SK-N-SH (cell line): Measurements from ENCODE around the gene KRT4.

Source experiments
- ELF1 ChIP-seq: IDR thresholded peaks from 2 replicates; pipeline ENCODE4 v1.4.0; 2012
- EZH2phosphoT487 ChIP-seq: fragments of 200-600 bp; sonication (generic); IDR thresholded peaks from 2 replicates; pipeline ENCODE4 v1.6.1; 2017; ENCODE audit warnings: low read depth, mixed run types, mild to moderate bottlenecking, antibody characterized with exemption, moderate library complexity, borderline replicate concordance
- GABPA ChIP-seq: IDR thresholded peaks from 2 replicates; pipeline ENCODE4 v1.4.0; 2012; ENCODE audit warnings: low read depth, mild to moderate bottlenecking
- GATA2 ChIP-seq: sonication (generic); formaldehyde crosslinking; IDR thresholded peaks from 2 replicates; pipeline ENCODE4 v1.5.0; 2020; ENCODE audit warnings: mild to moderate bottlenecking, missing genetic modification reagents
- JUND ChIP-seq: IDR thresholded peaks from 2 replicates; pipeline ENCODE4 v1.4.0; 2012
- POLR2AphosphoS5 ChIP-seq: IDR thresholded peaks from 2 replicates; pipeline ENCODE4 v1.6.1; 2012; ENCODE audit warnings: low read depth, low read length
- RCOR1 ChIP-seq: fragments of 150-350 bp; IDR thresholded peaks from 2 replicates; pipeline ENCODE4 v1.6.1; 2017; ENCODE audit warnings: antibody characterized with exemption, low read length
- SIN3A ChIP-seq: IDR thresholded peaks from 2 replicates; pipeline ENCODE4 v1.6.1; 2012; ENCODE audit warnings: low read depth, mild to moderate bottlenecking, low read length, moderate library complexity, borderline replicate concordance
- TAF1 ChIP-seq: IDR thresholded peaks from 2 replicates; pipeline ENCODE4 v1.6.1; 2012; ENCODE audit warnings: low read depth, mild to moderate bottlenecking, low read length, moderate library complexity, borderline replicate concordance
- YY1 ChIP-seq: IDR thresholded peaks from 2 replicates; pipeline ENCODE4 v1.4.0; 2012; ENCODE audit warnings: low read depth, mild to moderate bottlenecking
- TF ChIP-seq, protein P1 (sequence below): IDR thresholded peaks from 2 replicates; pipeline ENCODE4 v1.4.0; 2012; ENCODE audit warnings: low read depth, borderline replicate concordance
- TF ChIP-seq, protein P2 (sequence below): IDR thresholded peaks from 2 replicates; pipeline ENCODE4; 2012
- TF ChIP-seq, protein P3 (sequence below): fragments of 200-600 bp; sonication (generic); IDR thresholded peaks from 2 replicates; pipeline ENCODE4 v1.6.1; 2017; ENCODE audit warnings: antibody characterized with exemption, mild to moderate bottlenecking, moderate library complexity
- TF ChIP-seq, protein P4 (sequence below): IDR thresholded peaks from 2 replicates; pipeline ENCODE4 v1.4.0; 2012; ENCODE audit warnings: low read depth

DNA sequence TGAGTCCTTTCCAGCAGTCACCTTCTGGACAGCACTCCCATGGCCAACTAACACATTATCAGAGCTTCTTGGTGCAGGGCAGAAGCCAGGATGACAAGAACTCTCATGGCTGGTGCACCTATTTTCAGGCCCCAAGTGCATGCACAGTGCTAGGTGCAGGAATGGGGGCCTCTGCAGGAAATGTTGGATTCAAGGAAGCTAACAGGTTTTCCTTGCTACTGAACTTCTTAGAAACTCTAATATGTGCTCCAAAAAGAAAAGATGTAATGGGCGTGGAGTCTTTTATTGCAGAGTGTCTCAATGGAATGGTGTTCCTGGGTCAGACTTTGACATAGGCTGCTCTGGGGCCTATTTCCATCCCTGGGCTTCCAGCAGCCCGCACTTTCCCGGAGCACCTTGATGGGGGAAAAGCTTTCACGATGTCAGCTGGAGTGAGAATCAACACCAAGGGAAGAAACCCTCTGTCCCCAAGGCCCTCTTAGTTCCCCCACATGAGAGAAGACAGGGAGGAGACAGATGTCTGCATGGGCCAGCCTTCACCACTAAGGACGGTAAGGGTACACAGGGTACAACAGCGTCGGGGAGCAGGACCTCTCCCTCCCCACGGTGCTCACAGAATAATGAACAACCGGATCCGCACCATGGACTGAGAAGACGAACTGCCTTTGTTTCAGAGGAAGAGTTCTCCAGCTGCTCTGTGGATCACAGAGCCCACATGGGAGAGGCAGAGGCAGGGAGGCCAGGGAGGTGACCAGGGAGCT, 24.9 kb downstream of the KRT4 start:
- TF ChIP-seq, protein P1, sequence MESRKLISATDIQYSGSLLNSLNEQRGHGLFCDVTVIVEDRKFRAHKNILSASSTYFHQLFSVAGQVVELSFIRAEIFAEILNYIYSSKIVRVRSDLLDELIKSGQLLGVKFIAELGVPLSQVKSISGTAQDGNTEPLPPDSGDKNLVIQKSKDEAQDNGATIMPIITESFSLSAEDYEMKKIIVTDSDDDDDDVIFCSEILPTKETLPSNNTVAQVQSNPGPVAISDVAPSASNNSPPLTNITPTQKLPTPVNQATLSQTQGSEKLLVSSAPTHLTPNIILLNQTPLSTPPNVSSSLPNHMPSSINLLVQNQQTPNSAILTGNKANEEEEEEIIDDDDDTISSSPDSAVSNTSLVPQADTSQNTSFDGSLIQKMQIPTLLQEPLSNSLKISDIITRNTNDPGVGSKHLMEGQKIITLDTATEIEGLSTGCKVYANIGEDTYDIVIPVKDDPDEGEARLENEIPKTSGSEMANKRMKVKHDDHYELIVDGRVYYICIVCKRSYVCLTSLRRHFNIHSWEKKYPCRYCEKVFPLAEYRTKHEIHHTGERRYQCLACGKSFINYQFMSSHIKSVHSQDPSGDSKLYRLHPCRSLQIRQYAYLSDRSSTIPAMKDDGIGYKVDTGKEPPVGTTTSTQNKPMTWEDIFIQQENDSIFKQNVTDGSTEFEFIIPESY = no peak
- no peak for TF ChIP-seq GABPA
- TF ChIP-seq JUND = no peak
- TF ChIP-seq POLR2AphosphoS5 = no peak
- TF ChIP-seq GATA2 = no peak
- TF ChIP-seq, protein P2, sequence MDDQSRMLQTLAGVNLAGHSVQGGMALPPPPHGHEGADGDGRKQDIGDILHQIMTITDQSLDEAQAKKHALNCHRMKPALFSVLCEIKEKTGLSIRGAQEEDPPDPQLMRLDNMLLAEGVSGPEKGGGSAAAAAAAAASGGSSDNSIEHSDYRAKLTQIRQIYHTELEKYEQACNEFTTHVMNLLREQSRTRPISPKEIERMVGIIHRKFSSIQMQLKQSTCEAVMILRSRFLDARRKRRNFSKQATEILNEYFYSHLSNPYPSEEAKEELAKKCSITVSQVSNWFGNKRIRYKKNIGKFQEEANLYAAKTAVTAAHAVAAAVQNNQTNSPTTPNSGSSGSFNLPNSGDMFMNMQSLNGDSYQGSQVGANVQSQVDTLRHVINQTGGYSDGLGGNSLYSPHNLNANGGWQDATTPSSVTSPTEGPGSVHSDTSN = no peak
- TF ChIP-seq, protein P3, sequence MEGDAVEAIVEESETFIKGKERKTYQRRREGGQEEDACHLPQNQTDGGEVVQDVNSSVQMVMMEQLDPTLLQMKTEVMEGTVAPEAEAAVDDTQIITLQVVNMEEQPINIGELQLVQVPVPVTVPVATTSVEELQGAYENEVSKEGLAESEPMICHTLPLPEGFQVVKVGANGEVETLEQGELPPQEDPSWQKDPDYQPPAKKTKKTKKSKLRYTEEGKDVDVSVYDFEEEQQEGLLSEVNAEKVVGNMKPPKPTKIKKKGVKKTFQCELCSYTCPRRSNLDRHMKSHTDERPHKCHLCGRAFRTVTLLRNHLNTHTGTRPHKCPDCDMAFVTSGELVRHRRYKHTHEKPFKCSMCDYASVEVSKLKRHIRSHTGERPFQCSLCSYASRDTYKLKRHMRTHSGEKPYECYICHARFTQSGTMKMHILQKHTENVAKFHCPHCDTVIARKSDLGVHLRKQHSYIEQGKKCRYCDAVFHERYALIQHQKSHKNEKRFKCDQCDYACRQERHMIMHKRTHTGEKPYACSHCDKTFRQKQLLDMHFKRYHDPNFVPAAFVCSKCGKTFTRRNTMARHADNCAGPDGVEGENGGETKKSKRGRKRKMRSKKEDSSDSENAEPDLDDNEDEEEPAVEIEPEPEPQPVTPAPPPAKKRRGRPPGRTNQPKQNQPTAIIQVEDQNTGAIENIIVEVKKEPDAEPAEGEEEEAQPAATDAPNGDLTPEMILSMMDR = no peak
- TF ChIP-seq, protein P4, sequence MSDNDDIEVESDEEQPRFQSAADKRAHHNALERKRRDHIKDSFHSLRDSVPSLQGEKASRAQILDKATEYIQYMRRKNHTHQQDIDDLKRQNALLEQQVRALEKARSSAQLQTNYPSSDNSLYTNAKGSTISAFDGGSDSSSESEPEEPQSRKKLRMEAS = no peak
- TF ChIP-seq RCOR1 = no peak
- no peak for TF ChIP-seq SIN3A
- TF ChIP-seq EZH2phosphoT487 = no peak
- TF ChIP-seq ELF1 = no peak
- TF ChIP-seq YY1 = no peak
- no peak for TF ChIP-seq TAF1
